Mesothelial cell of epicardium (in vitro differentiated cells): ENCODE data around the gene FREM2. TPM values are rescaled to one million over a fixed set of nuclear protein-coding genes. Genes with fewer than 3 reads are reported as not detected.

Source experiments
- DNase-seq, 2 experiments: peaks; one replicate each; pipeline ENCODE4 v3.0.0; 2021; ENCODE audit warnings: low spot score in 2 of 2; ENCODE audit not compliant: unreplicated experiment in 2 of 2
- H3K27ac Mint-ChIP-seq: 2 replicates; pipeline ENCODE4 v1.8.0; 2021; ENCODE audit warnings: mixed read lengths
- H3K27me3 Mint-ChIP-seq: 2 replicates; pipeline ENCODE4 v1.8.0; 2021; ENCODE audit warnings: low read depth, mixed read lengths
- H3K36me3 Mint-ChIP-seq: 2 replicates; pipeline ENCODE4 v1.8.0; 2021; ENCODE audit warnings: mixed read lengths
- H3K4me1 Mint-ChIP-seq: 2 replicates; pipeline ENCODE4 v1.8.0; 2021; ENCODE audit warnings: mixed read lengths
- H3K4me3 Mint-ChIP-seq: 2 replicates; pipeline ENCODE4 v1.8.0; 2021; ENCODE audit warnings: mild to moderate bottlenecking, moderate library complexity, mixed read lengths
- H3K9me3 Mint-ChIP-seq: 2 replicates; pipeline ENCODE4 v1.8.0; 2021; ENCODE audit warnings: mixed read lengths
- total RNA-seq: library from RNA; stranded (reverse); gene quantifications from 3 replicates; pipeline ENCODE4 v1.2.1, GENCODE V29; 2021
- TF ChIP-seq, protein P1 (sequence below): fragments of 200-600 bp; sonication (generic); IDR thresholded peaks from one replicate; pipeline ENCODE4 v1.5.0; 2021; ENCODE audit warnings: antibody characterized with exemption; ENCODE audit not compliant: unreplicated experiment

Gene FREM2
- total RNA-seq, 1 donor from 2014 or later = 83.5 TPM

DNA sequence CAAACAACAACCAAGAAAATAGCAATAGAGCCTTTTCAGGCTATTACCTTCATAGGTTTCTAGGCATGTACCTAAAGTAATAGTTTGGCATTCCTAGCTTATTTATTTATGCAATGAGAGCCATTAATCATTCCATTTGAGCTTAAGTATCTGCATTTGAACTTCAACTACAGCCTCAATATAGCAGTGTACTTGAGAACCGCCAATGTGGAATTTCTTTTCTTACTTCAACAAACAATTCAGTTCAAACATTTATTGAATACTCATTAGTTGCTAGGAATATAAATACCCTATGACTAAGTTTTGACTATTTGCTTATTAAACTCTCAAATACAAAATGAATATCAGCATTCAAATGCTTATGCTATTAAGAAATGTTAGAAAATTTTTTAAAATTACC, 38.0 kb upstream of the FREM2 start:
- H3K27ac Mint-ChIP-seq = no peak overlapping the region
- DNase-seq = no peak
- no peaks in the 10 kb centered on the region for H3K36me3 Mint-ChIP-seq
- TF ChIP-seq, protein P1, sequence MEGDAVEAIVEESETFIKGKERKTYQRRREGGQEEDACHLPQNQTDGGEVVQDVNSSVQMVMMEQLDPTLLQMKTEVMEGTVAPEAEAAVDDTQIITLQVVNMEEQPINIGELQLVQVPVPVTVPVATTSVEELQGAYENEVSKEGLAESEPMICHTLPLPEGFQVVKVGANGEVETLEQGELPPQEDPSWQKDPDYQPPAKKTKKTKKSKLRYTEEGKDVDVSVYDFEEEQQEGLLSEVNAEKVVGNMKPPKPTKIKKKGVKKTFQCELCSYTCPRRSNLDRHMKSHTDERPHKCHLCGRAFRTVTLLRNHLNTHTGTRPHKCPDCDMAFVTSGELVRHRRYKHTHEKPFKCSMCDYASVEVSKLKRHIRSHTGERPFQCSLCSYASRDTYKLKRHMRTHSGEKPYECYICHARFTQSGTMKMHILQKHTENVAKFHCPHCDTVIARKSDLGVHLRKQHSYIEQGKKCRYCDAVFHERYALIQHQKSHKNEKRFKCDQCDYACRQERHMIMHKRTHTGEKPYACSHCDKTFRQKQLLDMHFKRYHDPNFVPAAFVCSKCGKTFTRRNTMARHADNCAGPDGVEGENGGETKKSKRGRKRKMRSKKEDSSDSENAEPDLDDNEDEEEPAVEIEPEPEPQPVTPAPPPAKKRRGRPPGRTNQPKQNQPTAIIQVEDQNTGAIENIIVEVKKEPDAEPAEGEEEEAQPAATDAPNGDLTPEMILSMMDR = no peak
- no peaks in the 10 kb centered on the region for H3K27me3 Mint-ChIP-seq
- H3K4me1 Mint-ChIP-seq = peaks cover 24% of the 10 kb centered on the region
- H3K9me3 Mint-ChIP-seq = peaks cover 6% of the 10 kb centered on the region
- no peak overlapping the region for H3K4me3 Mint-ChIP-seq

DNA sequence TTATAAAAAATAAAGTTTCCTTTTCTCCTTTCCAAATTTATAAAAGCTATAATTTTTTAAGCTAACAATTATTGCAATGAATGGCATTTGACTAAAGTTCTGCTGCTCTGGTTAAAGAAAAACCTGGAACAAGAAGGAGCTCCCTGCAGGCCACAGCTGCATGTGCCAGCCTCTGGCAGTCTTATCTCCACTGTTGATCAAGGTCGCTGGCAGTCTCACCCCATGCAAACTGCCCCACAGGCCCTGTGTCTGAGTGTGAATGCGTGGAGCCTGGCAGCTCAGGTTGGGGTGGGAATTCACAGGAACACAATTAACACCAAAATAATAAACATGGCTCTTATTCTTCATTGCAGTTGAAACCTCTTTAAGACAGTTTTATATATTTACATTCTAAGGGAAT, 30.2 kb upstream of the FREM2 start:
- no peak overlapping the region for H3K27ac Mint-ChIP-seq
- TF ChIP-seq, protein P1 = no peak
- H3K9me3 Mint-ChIP-seq = peaks cover 7% of the 10 kb centered on the region
- H3K36me3 Mint-ChIP-seq = no peaks in the 10 kb centered on the region
- DNase-seq = no peak
- no peak overlapping the region for H3K4me3 Mint-ChIP-seq
- H3K4me1 Mint-ChIP-seq = peaks cover 51% of the 10 kb centered on the region
- H3K27me3 Mint-ChIP-seq = no peaks in the 10 kb centered on the region

DNA sequence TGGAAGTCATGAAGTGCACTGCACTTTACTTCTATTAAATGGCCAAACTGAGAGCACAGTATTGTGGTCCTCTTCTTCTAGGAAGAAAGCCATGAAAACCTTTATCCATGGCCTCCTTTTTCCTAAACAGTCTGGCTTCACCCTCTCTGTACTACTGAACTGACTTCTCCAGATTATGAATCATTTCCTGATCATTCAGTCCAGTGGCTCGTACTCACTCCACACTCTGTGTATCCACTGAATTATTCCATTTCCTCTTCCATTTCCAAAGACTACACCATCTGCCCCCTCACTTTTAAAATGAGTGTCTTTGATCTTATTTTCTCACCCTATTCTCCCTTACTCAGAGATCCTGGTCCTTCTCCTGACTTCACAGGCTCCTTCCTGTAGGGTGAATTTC, 29.7 kb upstream of the FREM2 start:
- no peak overlapping the region for H3K4me3 Mint-ChIP-seq
- no peak for DNase-seq
- peaks cover 7% of the 10 kb centered on the region for H3K9me3 Mint-ChIP-seq
- no peaks in the 10 kb centered on the region for H3K27me3 Mint-ChIP-seq
- TF ChIP-seq, protein P1 = no peak
- no peaks in the 10 kb centered on the region for H3K36me3 Mint-ChIP-seq
- H3K4me1 Mint-ChIP-seq = peaks cover 54% of the 10 kb centered on the region
- H3K27ac Mint-ChIP-seq = no peak overlapping the region

DNA sequence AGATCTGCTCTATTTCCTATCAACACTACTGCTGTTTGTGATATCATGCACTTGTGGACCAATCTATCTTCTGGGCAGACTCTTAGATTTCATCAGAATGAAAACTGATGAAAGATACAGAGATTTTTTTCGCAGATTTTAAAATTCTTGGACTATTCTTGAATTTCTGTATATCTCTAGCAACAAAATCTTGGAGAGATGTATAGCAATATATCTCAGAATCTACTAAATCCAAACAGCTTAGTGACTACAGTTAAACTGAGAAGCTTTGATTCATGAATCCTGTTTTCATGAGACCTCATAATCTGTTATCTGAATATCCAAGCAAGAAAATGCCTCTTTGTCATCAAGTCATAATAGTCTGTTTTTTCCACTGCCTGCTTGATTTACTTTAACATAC, 28.0 kb upstream of the FREM2 start:
- no peak for DNase-seq
- peak overlapping the region; percentile 67 for H3K27ac Mint-ChIP-seq
- H3K4me3 Mint-ChIP-seq = no peak overlapping the region
- peaks cover 1% of the 10 kb centered on the region for H3K9me3 Mint-ChIP-seq
- no peaks in the 10 kb centered on the region for H3K36me3 Mint-ChIP-seq
- TF ChIP-seq, protein P1 = no peak
- peaks cover 66% of the 10 kb centered on the region for H3K4me1 Mint-ChIP-seq
- H3K27me3 Mint-ChIP-seq = no peaks in the 10 kb centered on the region

DNA sequence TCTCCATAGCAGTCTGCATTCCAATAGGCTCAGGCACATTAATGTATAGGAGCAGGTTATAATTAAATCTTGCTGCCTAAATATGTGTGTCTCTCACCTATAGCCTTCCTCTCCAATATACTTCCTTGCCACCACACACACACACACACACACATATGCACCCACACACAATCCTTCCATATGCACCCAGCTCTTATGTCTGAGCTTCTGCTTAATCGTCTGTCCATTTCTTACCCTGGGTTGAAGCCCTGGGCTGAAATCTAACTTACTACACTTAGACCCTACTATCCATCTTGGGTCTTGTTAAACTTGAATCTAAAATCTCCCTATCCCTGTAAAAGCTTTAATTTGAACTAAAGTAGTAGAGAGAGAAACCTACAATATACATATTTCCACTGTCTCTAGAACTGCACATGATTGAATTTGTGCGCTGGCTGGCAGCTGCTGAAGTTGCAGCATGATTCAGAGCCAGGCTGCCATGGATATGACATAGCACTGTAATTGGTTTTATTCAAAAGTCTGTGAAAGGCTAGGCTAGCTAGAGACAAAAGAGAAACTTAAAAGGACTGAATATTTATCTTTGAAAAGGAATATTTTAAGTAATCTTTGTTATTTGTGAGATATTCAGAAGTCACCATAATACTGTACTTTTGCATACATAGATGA, 25.7 kb upstream of the FREM2 start:
- DNase-seq = no peak
- Mint-ChIP-seq H3K36me3 (no peaks in the 10 kb centered on the region), H3K27ac (peak overlapping the region; percentile 1), H3K27me3 (no peaks in the 10 kb centered on the region), H3K4me1 (peaks cover 80% of the 10 kb centered on the region), H3K4me3 (no peak overlapping the region), H3K9me3 (no peaks in the 10 kb centered on the region)
- TF ChIP-seq, protein P1 = no peak
